ENCODE results near the gene MAGEA11.

DNA sequence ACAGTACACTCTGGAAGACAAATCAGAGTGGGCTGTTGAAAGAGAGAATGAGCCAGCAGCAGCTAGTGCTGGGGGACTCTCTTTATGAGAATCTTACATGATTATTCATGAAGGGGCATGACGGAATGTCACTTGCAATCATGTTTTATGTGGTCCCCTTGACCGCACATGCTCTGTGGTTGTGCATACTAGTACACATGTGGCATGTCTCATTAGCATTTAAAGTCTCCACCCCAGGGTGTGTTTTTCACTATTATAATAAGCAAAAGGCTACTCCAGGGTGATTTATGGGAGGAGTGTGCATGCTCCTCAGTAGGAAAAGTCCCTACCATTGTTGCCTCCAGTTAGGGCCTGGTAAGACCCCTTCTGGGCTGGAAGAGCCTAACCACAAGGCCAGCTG, 30.7 kb upstream of the MAGEA11 start:
- no peak for TF ChIP-seq CTCF (IDR thresholded peaks at IDR 0.05; ENCODE audit: low read depth, low read length)
- TF ChIP-seq EZH2phosphoT487 (IDR thresholded peaks at IDR 0.05; ENCODE audit: low read depth) = no peak
